ENCODE measurements around the gene SCAANT1.

DNA sequence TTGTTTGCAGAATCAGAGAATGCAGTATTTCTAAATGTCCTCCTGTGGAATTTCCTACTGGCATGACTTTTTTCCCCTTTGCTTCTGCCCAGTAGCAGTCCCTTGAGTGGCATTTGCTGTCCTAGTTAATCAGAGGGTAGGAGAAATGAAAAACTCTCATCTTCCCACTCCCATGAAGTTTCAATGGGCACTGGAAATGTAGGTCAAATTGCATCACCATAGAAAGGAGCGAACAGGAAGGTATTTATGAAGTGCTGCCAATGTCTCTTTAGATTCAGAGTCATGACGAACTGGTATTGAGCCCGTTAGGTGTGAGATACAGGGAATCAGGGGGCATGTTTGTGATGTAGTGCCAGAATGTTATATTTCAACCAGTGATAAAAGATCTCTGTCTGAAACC, 25.3 kb downstream of the SCAANT1 start:
- TF ChIP-seq, protein P1, sequence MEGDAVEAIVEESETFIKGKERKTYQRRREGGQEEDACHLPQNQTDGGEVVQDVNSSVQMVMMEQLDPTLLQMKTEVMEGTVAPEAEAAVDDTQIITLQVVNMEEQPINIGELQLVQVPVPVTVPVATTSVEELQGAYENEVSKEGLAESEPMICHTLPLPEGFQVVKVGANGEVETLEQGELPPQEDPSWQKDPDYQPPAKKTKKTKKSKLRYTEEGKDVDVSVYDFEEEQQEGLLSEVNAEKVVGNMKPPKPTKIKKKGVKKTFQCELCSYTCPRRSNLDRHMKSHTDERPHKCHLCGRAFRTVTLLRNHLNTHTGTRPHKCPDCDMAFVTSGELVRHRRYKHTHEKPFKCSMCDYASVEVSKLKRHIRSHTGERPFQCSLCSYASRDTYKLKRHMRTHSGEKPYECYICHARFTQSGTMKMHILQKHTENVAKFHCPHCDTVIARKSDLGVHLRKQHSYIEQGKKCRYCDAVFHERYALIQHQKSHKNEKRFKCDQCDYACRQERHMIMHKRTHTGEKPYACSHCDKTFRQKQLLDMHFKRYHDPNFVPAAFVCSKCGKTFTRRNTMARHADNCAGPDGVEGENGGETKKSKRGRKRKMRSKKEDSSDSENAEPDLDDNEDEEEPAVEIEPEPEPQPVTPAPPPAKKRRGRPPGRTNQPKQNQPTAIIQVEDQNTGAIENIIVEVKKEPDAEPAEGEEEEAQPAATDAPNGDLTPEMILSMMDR (IDR thresholded peaks at IDR 0.05) = no peak
- no peak for TF ChIP-seq EP300 (IDR thresholded peaks at IDR 0.05)
- no peak for TF ChIP-seq POLR2A (IDR thresholded peaks at IDR 0.05)
